GM18907 (cell line): Measurements from ENCODE around the gene MYL3.

Experiments
- ATAC-seq: cut with Tn5 transposase; IDR thresholded peaks from one replicate; pipeline ENCODE4 v1.9.1; 2021; ENCODE audit warnings: mild to moderate bottlenecking, moderate library complexity; ENCODE audit not compliant: unreplicated experiment

Gene MYL3

DNA sequence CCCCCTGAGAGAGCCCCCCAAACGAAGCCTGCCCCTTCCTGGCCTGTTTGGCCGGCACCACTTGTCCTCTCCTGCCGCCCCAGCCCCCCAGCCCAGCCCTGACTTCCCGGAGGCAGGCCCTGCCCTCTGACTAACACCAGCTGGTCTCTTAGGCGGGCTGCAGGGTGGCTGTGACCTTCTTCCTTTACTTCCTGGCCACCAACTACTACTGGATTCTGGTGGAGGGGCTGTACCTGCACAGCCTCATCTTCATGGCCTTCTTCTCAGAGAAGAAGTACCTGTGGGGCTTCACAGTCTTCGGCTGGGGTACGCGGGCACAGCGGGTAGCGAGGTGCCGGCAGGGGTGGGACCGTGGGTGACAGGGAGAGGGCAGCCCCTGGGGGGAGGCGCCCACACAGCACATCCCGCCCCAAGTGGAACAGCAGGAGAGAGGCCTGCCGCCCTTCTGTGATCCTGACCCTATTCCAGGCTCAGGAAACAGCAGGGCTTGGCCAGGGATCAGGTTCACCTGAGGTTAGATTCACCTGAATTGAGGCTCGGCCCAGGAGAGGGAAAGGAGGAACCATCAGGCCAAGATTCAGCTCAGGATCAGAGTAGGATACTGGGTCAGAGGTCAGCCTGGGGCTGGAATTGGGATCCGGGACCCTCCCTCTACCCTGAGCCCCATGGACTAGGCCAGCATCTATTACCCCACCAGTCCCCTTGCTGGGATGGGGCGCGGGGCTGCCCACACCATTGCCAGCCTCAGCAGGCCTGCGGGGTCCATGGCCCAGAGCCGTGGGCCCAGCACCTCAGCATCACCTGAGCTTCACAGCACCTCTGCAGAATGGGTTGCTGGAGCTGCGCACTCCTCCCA, 36.1 kb upstream of the MYL3 start:
- ATAC-seq, result no peak

DNA sequence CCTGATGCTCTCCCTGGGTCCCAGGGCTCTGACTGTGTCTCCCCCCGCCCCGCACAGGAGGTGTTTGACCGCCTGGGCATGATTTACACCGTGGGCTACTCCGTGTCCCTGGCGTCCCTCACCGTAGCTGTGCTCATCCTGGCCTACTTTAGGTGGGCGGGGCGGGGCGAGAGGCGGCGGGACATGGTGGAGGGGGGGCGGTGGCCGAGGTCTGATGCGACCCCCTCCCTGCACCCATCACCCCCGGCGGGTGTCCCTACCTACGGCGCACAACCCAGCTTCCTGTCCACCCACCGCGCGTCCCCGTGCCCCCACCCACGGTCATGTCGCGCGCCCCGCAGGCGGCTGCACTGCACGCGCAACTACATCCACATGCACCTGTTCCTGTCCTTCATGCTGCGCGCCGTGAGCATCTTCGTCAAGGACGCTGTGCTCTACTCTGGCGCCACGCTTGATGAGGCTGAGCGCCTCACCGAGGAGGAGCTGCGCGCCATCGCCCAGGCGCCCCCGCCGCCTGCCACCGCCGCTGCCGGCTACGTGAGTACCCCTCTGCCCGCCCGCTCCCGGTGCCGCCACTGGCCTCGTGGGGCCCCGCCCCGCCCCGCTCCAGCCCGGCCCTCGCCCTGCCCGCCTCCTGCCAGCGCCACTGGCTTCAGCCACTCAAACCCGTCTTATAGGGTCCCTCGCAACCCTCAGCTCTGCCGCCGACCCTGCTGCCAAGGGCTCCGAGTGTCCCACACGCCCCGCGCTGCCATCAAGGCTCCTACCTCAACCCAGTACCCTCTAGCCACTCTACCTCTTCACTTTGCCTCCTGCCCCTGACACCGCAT, 35.3 kb upstream of the MYL3 start:
- no peak for ATAC-seq

DNA sequence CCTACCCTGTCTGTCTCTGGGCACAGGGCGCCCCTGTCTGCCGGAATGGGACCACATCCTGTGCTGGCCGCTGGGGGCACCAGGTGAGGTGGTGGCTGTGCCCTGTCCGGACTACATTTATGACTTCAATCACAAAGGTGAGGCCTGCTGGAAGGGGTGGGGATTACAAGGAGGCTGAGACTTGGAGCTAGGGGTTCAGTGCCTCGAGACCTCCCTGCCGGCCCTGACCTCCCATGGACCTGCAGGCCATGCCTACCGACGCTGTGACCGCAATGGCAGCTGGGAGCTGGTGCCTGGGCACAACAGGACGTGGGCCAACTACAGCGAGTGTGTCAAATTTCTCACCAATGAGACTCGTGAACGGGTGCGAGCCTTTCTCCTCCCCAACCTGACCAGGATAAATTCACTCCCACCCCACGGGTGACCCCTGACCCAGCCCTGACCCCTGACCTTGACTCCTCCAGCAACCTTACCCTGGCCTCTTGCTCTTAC, 34.6 kb upstream of the MYL3 start:
- ATAC-seq, result no peak

DNA sequence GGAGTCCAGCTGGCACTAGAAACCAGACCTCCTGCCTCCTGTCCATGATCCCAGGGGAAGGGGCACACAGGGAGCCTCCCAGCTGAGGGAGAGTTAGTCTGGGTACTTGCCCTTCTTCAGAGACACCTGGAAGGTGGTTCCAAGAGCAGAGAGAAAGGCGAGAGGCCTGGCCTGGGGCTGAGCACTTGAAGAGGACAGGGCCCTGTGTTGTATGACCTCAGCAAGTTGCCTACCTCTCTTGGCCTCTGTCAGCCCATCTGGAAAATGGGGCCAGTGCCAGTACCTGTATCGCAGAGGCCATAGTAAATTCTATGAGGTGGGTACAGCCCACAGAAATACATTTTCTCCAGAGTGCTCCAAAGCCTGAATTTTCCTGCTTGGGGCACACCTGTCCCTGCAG, 33.8 kb upstream of the MYL3 start:
- ATAC-seq, result no peak

DNA sequence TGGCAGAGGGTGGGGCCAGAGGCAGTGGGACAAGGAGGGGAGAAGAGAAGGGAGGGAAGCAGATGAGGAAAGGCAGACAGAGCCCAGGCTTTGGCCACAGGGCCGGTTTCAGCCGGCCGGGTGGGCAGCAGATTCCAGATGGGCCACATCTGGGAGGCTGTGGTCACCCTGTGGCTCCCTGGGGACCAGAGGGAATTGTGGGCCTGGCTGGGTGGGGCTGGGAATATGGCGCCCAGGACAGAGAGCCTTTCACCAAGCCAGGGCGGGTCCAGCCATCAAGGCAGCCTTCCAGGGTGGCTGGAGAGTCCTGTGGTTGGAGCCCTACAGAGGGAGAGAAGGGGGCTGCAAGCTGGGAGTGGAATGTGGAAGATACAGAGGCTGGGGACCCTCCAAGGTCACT, 33.1 kb upstream of the MYL3 start:
- no peak for ATAC-seq

DNA sequence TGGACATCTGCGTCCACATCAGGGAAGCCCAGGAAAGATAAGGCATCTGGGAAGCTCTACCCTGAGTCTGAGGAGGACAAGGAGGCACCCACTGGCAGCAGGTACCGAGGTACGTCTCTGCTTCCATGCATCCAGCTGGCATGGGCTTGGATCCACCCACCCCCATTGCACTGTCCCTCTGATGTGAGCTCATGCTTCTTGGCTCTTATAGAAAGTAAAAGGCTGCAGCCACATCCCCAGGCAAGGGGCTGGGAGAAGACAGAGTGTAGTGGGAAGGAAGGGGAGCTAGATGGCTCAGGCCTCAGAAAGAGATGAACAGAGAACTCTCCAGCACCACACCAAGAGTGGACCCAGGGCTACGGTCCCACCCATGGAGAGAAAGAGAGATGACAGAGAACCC, 32.5 kb upstream of the MYL3 start:
- ATAC-seq, result no peak

DNA sequence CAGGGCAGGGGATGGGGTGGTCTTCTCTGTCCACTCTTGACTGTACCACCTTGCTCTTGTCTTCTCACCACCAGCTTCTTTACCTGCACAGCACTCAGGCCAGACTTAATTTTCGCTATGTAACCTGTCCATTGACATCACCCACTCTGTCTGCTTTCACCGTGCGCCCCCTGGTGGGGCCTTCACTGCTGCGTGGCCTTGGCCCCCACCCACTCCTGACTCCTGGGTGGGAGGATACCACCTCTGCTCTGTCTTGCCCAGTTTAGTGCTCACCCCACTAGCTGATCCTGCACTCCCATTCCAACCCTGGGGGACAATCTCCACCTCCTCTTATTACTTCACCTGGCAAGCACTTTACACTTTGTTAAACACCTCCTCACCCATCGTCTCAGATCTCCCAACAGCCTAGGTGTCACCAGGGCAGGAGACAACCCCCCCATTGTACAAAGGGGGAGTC, 32.0 kb upstream of the MYL3 start:
- no peak for ATAC-seq

DNA sequence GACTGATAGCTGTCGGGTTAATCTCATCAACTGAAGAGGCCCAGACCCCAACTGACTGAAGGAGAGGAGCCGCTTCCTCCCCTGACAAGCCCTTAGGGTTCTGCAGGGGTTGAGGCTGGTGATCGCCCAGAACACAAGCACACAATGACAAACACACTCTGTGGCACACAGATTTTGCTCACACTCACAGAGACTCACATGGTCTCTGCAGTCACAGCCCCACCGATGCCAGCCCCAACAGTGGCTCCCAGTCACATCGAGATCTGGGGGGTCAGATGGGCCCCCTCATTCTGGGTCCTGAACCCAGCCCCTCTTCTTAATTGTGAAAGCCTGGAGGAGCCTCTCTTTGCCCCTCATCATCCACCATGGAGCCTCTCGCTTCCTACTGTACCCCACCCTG, 31.0 kb upstream of the MYL3 start:
- no peak for ATAC-seq

DNA sequence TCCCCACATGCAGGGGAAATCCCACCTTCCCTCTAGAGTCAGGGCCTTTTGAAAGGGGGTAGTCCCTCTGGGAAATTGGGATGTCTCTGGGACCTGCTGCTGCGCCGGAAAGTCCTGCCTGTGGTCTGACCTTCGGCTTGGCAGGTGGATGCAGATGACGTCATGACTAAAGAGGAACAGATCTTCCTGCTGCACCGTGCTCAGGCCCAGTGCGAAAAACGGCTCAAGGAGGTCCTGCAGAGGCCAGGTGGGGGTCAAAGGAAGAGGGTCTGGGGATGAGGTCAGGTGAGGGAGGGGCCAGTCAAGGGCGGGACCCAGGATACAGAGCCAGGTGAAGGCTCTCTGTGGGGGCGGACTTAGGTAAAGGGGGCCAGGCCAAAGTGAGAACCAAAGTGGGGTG, 30.5 kb upstream of the MYL3 start:
- ATAC-seq, result no peak

DNA sequence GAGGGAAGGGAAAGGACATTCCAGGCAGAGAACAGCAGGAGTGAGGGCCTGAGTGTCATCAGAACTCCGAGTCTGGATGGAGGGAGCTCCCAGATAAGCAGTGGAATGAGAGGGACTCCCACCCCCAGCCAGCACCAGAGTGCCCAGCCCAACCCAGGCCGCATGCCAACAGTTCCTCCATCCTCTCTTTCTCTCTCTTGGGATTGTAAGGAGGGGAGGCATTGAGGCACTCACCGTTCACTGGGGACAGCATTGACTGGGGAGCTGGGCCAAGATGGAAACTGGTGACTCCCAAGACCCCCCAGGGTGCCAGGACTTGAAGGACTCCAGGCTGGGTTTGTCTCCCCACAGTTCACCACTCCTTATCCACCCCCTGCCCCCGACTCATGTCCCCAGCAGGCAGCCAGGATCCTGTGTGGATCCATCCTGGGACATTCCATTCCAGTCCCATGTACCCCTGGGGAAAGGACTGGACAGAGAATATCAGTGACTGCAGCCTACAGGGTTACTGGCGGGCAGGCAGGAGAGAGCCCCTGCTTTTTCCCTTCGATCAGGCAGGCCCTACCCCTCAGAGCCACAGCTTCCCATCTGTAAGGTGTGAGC, 30.0 kb upstream of the MYL3 start:
- ATAC-seq, result no peak

DNA sequence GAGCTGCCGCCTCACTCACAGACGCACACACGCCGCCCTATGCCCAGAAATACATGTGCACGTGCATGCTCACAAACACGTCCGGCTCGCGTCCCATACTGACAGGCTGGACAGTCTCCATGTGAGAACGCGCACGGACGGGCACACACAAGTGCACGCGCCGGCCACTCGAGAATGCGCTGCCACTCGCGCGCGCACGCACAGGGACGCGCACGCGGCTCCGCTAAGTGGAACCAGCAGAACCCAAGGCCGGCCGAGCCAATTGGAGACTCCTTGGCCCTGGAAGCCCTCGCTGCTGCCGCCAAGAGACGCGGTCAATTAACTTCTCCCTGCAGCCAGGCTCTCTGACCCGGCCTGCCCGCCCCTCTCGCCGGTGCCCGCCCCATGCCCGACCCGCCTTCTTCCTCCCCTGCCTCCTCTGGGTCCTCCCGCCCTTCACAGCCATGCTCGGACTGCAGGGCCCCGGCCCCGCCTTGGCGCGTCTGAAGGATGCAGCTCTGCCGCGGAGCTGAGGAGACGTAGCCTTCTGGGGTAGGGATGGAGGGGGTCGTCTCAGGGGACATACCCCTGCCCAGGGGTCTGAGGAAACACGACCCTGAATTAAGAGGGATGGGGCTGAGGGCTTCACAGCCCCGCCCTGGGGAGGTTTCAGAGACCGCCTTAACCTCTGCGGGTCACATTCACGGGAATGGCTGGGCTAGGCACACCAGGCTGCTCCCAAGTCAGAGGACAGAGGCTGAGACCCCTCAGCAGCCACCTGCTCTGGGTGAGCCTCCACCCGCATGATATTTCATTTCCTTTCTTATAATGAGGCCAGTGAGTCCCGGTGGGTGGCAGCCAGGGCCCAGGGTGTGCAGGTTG, 29.3 kb upstream of the MYL3 start:
- no peak for ATAC-seq

DNA sequence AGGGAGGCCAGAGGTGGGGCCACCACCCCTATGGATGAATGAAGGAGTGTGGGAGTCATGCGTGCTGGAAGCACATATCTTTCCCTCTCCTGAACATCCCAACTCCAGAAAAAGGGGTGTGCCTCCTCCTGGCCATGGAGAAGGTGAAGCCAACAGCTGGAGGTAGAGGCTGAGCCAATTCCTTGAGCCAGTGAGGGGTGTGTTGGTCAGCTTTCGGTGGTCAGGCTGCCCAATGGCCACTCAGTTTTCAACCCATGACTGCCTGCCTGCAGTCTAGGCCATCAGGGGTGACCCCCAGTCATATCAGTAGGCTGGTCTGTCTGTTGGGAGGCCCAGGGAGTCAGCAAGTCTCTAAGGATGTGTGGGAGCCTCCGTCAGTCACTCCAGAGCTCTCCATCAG, 27.9 kb upstream of the MYL3 start:
- ATAC-seq, result no peak

DNA sequence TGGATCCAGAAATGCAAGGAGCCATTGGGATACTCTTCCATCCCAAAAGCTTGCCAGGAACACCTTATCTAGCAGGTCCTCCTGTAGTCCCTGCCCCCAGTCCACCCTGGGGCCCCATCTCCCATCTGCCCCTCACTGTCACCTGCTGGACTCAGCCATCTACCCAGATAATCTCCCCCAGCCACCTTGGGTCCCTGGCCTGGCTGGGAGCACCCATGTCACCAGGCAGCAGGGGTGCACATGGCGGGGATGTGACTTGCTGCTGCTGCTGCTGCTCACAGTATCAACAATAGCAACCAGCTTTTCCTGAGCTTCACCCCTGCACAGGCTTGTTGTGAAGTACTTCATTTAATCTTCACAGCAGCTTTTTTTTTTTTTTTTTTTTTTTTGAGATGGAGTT, 26.9 kb upstream of the MYL3 start:
- no peak for ATAC-seq

DNA sequence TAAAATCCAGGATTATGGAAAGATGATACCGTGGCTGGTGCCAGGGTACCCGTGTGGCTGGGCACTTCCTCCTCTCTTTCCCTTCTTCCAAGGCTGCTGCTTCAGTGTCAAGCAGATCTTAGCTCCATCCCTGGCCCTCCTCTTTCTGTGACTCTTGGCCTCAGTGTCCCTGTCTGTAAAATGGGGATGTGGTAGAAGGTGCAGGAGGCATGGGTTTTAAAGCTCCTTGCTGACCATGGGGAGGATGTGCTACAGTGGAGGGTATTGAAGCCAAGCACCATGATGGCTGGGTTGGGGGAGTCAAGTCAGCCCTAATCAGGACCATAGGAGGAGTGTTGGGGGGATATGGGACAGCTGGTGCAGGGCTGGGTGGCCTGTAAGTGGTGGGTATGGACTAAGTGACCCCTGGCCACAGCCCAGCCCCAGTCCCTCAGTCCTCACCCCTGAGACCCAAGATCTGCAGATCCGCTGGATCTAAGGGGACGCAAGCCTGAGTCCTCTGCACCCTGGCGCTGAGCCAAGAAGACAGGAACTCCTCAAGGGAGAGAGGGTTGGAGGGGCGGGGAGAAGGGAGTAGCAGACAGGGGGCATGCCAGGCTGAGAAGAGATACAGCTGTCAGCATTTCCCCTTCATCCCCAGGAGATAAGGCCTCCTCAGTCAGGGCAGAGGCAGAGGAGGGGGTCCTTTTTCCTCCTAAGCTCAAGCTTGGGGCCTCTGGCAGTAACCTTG, 26.3 kb upstream of the MYL3 start:
- no peak for ATAC-seq

DNA sequence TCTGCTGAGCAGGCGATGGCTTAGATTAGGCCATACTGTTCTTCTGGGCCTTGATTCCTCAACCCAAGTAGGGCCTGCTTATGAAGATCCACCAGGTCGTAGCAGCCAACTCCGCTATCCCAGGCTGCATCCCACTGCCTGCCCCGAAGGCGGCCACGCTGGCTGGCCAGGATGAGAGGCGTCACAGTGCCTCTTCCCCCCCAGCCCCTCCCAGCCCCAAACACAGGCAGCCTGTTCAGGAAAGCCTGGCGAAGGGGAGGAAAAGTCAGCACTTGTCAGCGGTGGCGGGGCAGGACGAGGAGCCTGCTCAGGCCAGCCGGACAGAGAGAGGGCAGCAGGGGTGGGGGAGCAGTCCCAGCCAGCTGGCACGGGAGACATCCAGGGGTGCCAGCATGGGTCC, 25.5 kb upstream of the MYL3 start:
- ATAC-seq, result no peak

DNA sequence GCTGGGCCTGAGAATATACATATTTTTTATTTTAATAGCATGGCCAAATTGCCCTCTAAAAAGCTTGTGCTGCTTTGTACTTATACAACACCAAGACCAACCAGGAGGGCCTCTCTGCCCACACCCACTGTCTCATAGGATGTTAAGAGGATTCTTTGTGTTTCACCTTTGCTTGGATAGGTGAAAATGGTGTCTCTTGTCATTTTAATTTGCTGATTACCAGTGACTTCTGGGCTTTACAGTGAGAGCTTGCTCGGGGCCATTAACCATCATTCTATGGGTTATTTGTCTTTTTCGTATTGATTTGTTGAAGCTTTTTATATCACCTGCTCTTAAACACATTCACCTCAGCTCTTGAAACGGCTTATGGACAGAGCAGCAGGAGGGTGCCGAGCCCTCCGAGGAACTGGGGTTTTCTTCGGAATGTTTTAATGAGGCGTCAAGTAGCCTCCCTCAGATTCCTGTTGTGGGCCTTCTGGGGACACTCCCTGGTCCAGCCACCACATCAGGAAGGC, 24.8 kb upstream of the MYL3 start:
- no peak for ATAC-seq

DNA sequence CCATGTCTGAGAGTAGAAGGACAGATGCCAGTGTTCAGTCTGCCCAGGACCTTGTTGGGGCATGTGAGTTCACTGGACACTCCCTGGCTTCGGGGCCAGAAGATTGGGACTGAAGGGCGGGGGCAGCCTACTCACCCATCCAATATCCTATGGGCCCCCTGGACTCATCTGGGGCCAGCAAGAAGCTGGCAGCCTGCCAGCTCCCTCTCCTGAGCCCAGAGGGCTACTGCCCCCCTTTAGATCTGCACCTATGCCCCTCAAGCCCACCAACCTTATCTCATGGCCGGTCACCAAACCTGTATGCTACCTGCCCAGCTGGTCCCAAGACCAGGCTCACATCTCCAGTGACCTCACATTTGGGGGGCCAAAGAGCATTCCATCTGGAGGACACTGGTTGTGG, 22.4 kb upstream of the MYL3 start:
- ATAC-seq, result no peak

DNA sequence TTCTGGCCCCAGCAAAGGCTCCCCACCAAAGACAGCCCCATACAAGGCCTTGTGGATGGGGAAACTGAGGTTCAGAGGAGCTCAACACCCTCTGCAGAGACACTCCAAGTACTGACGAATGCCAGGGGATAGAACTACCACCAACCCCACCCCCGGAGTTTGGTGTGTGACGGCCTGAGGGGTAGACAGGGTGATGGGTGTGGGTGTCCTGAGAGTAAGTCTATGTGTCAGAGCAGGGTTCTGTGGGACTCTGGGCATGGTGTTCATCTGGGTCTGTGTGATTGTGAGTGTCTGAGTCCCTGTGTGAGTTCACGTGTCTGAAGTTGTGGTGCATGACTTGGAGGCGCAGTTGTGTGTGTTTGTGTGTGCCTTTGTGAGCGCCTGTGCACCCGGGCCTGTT, 21.7 kb upstream of the MYL3 start:
- no peak for ATAC-seq

DNA sequence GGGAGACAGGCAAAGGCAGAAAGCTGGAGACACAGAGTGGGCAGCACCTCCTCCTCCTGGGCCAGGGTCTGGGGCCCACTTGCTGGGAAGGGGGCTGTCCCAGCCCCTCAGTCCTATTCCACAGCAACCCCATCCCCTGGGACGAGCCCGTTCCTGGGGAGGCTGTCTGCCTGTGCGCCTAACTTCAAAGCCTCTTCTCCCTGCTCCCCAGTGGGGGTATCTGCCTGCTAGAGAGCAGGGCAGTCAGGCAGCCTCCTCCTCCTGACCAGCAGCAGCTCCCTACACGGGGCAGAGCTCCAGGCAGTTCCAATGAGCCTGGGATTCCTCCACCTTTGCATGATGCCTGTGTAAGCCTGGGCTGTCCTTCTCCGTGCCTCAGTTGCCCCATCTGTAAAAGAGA, 21.2 kb upstream of the MYL3 start:
- no peak for ATAC-seq

DNA sequence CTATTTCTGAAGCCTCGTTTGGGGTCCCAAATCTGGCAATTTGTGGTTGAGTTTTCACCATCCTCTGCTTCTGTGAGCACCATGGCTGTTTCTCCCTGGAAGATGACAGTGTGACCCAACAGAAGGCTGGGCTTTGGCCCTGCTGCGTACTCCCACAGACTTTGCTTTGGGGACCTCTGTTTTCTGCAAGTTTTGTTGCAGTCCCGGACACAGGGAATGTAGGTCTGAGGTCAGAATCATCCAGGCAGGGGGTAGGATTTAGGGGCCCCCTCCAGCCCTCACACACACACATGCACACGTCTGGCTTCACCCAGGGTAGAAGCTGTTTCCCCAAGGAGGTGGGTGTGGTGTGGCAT, 20.6 kb upstream of the MYL3 start:
- no peak for ATAC-seq
